GM18505 (cell line): Measurements from ENCODE around the gene SLC20A1.

Experiments
- ATAC-seq: cut with Tn5 transposase; IDR thresholded peaks from one replicate; pipeline ENCODE4 v1.9.1; 2021; ENCODE audit not compliant: unreplicated experiment
- POLR2A ChIP-seq: IDR thresholded peaks from 4 replicates; pipeline ENCODE4 v1.6.1; 2011; ENCODE audit warnings: borderline replicate concordance; ENCODE audit not compliant: insufficient read depth, insufficient read length; ENCODE audit errors: extremely low read depth

SLC20A1 gene

DNA sequence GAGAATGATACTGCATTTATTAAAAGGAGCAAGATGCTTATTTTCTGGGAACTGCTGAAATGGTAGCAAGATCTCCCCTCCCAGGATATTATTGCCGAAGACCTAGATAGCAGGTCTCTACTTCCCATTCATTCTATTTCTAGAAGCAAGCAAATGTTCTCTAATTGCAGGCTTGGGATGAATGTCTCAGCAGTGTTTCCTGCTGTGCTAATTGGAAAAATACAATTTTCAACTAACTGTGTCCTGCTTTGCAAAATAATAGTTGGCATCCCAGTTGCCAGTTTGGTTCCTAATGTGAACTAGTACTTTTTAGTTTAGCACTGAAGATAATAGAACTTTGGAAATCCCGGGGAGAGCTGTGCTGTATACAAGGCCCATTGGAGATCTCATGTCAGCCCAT, 26.1 kb downstream of the SLC20A1 start:
- no peak for ATAC-seq
- TF ChIP-seq POLR2A, result no peak

DNA sequence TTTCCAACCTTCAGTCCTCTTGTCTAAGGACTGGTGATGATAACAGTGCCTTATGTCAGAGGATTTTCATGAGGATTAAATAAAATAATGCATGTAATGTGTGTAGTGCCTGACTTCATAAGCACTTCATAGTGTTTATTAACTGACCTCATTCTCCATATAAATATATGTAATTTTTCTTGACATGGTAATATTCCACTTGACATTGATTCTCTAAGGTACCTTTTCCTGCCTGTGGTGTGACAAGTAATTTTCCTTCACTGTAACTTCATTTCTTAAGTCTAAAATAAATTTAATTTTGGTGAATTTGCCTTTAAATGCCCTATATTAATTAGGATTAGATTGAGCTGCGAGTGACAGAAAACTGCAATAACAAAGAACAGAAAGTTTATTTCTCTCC, 27.3 kb downstream of the SLC20A1 start:
- ATAC-seq, result no peak
- TF ChIP-seq POLR2A, result no peak

DNA sequence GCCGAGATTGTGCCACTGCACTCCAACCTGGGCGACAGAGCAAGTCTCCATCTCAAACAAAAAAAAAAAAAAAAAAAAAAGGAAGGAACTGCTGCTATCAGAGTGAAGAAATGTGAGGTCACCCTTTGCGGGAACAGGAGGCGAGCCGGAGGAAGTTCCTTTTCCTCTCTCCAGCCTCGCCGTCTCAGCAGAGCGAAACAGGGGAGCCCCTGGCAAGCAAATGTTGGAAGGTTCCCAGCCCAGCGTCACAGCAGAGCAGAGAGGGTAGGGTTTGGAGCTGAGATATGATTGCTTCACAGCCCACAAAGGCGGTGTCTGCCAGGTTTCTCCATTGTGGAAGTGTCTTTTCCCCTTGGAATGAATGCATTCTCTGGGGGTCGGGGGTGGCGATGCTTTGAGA, 28.5 kb downstream of the SLC20A1 start:
- no peak for TF ChIP-seq POLR2A
- no peak for ATAC-seq

DNA sequence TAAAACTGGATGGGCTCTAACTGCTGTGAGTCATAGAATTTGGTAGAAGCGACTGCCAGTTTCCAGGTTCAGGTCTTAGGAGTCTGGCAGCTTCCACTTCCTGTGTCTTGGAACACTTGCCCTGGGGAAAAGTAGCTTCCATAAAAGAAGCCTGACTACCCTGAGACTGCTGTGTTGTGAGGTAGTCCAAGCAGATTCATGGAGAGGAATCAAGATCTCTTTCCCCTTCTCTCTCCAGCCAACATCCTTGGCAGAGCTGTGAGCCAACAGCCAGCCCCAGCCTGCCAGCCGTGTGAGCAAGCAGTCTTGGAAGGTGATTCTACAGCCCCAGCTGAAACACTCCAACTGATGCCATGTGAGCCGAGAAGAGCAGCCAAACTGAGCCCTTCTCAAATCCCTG, 33.7 kb downstream of the SLC20A1 start:
- no peak for ATAC-seq
- no peak for TF ChIP-seq POLR2A

DNA sequence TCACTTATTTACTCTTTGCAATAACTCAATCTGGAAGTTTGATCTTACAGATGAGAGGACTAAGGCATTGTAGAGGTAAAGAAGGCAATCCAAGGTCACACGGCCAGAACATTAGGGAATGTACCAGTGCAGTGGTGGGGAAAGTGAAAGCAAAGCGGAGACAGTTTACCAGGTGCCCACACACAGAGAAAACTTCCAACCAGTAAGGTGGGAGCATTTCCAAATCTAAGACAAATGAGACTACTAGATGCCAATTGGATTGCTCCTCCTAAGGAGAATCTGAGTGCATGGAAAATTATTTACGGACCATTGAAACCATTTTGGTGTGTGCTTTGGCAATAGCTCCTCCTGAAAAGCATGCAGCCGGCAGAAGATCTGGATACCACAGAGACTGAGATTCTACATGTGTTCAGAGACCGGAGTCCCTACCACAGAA, 34.9 kb downstream of the SLC20A1 start:
- ATAC-seq, result no peak
- TF ChIP-seq POLR2A, result no peak

DNA sequence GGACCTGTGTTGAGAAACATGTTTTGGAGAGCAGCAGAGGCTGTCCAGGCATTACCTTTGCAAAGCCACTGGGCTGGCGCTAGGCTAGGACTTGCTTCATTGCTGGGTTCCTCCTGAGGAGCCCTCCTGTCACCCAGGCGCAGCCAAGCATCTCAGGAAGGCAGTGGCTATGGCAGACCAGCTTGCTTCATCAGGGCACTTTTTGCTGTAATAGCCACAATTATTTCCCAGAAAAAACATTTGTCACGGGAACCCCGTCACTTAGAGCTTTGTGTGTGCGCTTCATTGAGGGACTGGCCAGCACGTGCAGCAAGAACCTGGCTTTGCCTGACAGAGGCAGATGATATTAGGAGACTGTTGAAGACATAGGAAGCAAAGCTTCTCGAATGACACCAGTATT, 36.4 kb downstream of the SLC20A1 start:
- no peak for ATAC-seq
- no peak for TF ChIP-seq POLR2A

DNA sequence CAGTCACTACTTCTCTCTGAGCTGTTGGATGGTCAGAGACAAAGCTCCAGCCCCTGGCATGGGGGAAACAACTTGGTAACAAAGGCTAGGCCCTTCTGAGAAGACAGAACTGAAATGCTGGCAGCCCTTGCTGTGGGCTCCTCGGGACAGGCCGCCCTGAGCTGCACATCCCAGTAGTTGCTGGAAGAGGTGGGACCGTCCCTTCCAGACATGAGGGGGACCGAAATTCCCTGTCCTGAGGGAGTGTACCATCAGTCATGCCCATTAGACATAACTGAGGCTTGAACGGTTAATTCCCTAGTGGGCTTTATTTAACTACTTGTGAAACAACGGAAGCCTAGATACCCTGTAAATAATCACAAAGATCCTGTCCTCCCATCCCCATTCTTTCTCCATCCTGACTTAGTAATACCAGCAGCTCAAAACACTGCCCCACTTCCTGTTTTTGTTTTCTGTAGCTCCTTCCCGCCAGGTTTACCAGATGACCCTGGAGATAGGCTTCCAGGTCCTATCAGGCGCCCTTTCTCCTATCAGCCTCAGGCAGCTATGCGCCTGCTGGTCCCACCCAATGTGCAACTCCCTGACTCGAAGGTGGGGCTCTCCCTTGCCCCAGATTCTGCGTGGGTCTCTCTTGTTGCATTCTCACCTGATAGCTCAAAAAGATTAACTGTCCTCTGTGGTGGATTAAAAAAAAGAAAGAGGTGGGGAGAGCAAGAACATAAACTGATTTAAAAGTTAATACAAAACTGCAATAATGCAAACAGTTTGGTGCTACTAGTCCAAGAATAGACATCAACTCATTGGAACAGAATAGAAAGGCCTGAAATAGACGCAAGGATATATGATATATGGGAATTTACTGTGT, 38.0 kb downstream of the SLC20A1 start:
- no peak for ATAC-seq
- TF ChIP-seq POLR2A, result no peak

DNA sequence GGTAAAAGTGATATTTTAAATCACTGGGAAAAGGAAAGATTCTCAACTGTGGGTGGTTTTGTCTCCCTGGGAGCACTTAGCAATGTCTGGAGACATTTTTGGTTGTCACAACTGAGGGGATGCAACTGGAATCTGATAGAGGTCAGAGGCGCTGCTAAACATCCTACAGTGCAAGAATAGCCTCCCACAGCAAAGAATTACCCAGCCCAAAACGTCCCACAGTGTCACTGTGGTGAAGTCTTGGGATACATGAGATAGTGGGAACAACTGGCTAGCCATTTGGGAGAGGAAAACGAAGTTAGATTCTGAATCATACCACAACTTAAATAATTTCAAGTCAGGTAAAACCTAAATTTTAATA, 38.7 kb downstream of the SLC20A1 start:
- no peak for ATAC-seq

DNA sequence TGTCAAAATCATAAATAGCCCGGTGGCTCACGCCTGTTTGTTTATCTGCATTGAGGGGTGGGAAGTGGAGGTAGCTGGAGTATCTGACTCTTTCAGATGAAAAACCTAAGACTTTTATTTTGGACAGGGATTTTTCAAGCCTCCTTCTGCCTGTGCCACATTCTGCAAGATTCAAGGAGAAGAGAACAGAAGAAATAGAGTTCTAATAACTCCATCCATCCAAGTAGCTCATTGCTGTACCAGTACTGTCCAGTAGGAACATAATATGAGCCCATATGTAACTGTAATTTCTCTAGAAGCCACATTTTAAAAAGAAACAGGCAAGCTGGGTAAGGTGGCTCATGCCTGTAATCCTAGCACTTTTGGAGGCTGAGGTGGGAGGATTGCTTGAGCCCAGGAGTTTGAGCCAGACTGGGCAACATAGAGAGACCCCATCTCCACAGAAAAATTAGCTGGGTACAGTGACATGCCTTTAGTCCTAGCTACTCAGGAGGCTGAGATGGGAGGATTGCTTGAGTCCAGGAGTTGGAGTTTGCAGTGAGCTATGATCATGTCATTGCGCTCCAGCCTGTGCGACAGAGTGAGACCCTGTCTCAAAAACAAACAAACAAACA, 39.6 kb downstream of the SLC20A1 start:
- no peak for TF ChIP-seq POLR2A
- ATAC-seq, result no peak

More for the DNA sequence above, 38.7 kb downstream of the SLC20A1 start:
- TF ChIP-seq POLR2A, result no peak

DNA sequence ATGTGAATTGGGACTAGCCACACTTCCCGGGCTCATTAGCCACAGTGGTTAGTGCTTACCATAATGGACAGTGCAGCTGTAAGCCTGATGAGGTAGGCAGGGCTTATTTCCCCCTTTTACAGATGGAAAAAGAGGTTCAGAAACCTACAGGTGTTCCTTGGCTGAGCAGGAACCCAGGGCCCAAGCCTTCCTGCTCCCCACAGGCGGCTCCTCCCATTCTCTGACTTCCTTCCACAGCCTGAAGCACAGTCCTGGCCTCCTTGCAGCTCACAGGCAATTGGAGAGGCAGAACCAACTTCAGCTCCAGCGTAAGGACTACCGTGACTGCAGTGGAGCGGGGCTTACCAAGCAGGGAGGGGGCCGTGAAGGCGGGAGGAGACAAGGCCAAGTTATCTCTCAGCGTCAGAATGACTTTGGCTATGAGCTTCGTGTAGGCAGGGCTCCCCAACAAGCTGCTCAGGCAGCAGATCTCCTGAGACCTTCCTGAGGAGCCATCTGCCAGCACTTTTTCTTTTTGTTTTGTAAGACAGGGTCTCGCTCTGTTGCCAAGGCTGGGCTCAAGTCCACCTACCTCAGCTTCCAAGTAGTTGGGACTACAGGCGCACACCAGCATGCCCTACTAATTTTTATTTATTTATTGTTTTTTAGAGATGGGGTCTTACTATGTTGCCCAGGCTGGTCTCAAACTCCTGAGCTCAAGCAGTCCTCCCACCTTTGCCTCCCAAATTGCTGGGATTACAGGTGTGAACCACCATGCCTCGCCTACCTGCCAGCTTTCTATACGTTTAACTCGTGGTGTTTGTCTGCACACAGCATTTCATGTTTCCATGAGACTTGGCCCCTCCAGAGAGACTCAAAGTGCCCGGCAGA, 40.8 kb downstream of the SLC20A1 start:
- no peak for TF ChIP-seq POLR2A
- ATAC-seq, result no peak

DNA sequence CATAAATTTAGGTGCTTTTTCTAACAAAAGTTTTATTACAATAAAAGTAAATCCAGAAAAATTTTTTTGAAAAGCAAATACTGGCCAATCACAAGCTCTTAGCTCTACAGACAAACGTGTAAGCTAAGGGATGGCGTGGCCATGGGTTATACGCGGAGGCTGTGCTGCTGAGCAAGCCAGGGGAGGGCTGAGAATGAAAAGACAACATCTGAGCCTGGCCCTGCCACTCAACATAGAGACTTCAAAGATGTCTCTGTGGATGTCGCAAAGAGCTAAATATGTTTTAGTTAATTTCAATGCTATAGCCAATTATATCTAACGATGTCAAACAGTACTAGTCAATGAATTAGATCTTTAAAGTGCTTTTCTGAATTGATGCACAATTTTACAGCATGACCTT, 41.8 kb downstream of the SLC20A1 start:
- TF ChIP-seq POLR2A, result no peak
- no peak for ATAC-seq

DNA sequence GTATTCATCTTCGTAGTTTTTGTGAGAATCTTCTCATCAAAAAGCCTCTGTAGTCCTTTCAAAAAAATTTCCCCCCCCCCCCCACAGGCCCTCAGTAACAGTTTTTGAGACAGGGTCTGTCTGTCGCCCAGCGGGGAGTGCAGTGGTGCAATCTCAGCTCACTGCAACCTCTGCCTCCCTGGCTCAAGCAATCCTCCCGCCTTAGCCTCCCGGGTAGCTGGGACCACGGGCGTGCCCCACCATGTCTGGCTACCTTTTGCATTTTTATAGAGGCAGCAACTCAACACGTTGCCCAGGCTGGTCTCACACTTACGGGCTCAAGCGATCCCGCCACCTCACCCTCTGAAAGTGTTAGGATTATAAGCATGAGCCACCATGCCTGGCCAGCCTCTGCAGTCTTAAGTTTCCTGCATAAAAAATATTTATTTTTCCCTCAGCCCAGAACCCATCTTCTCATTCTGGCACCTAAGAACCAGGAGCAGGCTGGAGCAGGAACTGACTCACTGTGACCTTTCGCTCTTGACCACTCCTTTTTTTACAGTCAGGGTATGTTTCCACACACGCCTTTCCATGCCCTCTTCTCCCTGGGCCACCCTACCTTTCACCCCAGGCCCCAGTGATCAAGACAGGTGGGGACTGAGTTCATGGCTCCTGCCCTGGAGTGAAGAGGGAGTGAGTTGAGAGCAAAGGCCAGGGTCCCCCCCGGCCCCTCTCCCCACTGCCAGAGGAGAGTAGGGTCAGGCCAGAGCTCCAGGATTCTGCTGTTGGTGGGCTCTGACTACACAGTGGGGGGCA, 42.5 kb downstream of the SLC20A1 start:
- no peak for TF ChIP-seq POLR2A
- no peak for ATAC-seq
